Testis (tissue), 3 donors: ENCODE data around the gene SYT11. TPM values are rescaled to one million over a fixed set of nuclear protein-coding genes. Genes with fewer than 3 reads are reported as not detected.
"Not testable (repeated sequence)": the region's sequence is repeated elsewhere in the genome, so short reads cannot be mapped to it uniquely, and the experiment has no call there.

Source experiments
- DNase-seq: peaks from one replicate; pipeline ENCODE4 v3.0.0-alpha.2; 2019
- H3K27ac ChIP-seq, 2 donors: fragments of 200-600 bp; sonication (generic); one replicate each; pipeline ENCODE4 v1.5.1; 2019
- H3K27me3 ChIP-seq: fragments of 200-600 bp; sonication (generic); one replicate; pipeline ENCODE4 v1.5.1; 2019
- H3K36me3 ChIP-seq: fragments of 200-600 bp; sonication (generic); one replicate; pipeline ENCODE4 v1.5.1; 2017; ENCODE audit warnings: low read depth; ENCODE audit errors: missing control alignments
- H3K4me1 ChIP-seq: fragments of 200-600 bp; sonication (generic); one replicate; pipeline ENCODE4 v1.5.1; 2019
- H3K4me3 ChIP-seq, 2 donors: fragments of 200-600 bp; sonication (generic); one replicate each; pipeline ENCODE4 v1.5.1; 2017 to 2019
- H3K9me3 ChIP-seq: fragments of 200-600 bp; sonication (generic); one replicate; pipeline ENCODE4 v1.5.1; 2017
- POLR2A ChIP-seq: fragments of 450-650 bp; IDR thresholded peaks from one replicate; pipeline ENCODE4 v1.6.1; 2017; ENCODE audit warnings: antibody characterized with exemption, mild to moderate bottlenecking, moderate library complexity
- WGBS, 2 donors: methylation state at CpG; one replicate each; pipeline ENCODE4 v1.1.5; 2018; 5-methylcytosine and 5-hydroxymethylcytosine counted together
- intact Hi-C: fragments of 100-400 bp; cut with DNase I; formaldehyde crosslinking; loops from one replicate; pipeline ENCODE4 v1.15.1; 2023; ENCODE audit warnings: low total_unique reads
- polyA plus RNA-seq: library from polyadenylated mRNA; stranded (reverse); fragments of 350-450 nt; fragmentation: Illumina TruSeq; extraction: RNeasy Lipid Tissue Mini Kit (QIAGEN cat#74804); gene quantifications from one replicate; pipeline ENCODE4 v1.2.3, GENCODE V29; 2014; ENCODE audit warnings: low read depth, low replicate concordance; ENCODE audit not compliant: insufficient read depth
- total RNA-seq, 2 donors: library from RNA; depleted of rRNA; stranded (reverse); fragments of >200 nt; gene quantifications; one replicate each; pipeline ENCODE4 v1.2.3, GENCODE V29; 2016
- TF ChIP-seq, protein P1 (sequence below), 3 experiments: fragments of 450-650 bp in 2 of 3; fragments of 200-600 bp in 1 of 3; sonication (generic) in 1 of 3; IDR thresholded peaks; one replicate each; pipeline ENCODE4 v1.5.1; 2016 to 2019; ENCODE audit warnings: antibody characterized with exemption in 3 of 3, mild to moderate bottlenecking in 2 of 3, moderate library complexity in 1 of 3

Gene SYT11
- total and polyA plus RNA-seq, 3 donors from 2014 or later, result 17.9 to 23.4 (median 19.7) TPM

DNA sequence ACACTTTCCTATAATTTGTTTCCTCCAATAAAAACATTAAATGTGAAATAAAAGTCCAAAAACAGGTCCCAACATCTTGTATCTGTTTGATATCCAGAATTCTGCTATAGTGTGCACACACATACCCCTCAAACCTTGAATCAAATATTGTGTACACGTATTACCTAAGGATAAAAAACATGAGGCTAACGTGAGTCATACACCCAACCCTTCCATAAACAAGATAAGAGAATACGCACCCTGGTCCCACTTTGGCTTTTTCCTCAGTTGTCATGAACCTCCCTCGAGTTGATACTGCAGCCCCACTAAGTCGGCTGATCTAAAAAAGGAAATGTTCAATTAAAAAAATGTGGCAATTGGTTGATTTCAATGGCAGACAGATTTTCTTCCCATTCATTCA lies 69.7 kb downstream of the SYT11 start:
- TF ChIP-seq POLR2A, result no peak
- TF ChIP-seq, protein P1, sequence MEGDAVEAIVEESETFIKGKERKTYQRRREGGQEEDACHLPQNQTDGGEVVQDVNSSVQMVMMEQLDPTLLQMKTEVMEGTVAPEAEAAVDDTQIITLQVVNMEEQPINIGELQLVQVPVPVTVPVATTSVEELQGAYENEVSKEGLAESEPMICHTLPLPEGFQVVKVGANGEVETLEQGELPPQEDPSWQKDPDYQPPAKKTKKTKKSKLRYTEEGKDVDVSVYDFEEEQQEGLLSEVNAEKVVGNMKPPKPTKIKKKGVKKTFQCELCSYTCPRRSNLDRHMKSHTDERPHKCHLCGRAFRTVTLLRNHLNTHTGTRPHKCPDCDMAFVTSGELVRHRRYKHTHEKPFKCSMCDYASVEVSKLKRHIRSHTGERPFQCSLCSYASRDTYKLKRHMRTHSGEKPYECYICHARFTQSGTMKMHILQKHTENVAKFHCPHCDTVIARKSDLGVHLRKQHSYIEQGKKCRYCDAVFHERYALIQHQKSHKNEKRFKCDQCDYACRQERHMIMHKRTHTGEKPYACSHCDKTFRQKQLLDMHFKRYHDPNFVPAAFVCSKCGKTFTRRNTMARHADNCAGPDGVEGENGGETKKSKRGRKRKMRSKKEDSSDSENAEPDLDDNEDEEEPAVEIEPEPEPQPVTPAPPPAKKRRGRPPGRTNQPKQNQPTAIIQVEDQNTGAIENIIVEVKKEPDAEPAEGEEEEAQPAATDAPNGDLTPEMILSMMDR (IDR thresholded peaks at IDR 0.05), result no peak
- no peak for DNase-seq
- no peaks in the 10 kb centered on the region for H3K27me3 ChIP-seq
- H3K36me3 ChIP-seq, result no peaks in the 10 kb centered on the region
- H3K27ac ChIP-seq, result no peak overlapping the region
- intact Hi-C loops, result no loop called here
- no peak overlapping the region for H3K4me3 ChIP-seq
- no peaks in the 10 kb centered on the region for H3K9me3 ChIP-seq
- H3K4me1 ChIP-seq, result peaks cover 35% of the 10 kb centered on the region
- WGBS, 2 donors, result 73 to 74% methylated on average over 5 of the region's 5 CpGs

DNA sequence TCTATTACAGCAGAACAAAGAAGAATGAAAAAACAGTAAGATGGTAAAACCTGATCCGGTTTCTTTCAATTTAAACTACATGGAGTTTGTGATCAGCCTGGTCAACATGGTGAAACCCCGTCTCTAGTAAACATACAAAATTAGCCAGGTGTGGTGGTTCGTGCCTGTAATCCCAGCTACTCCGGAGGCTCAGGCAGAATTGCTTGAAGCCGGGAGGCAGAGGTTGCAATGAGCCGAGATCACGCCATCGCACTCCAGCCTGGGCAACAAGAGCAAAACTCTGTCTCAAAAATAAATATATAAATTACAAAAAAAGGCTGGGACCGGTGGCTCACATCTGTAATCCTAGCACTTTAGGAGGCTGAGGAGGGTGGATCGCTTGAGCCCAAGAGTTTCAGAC lies 71.4 kb downstream of the SYT11 start:
- H3K27me3 ChIP-seq, H3K9me3 ChIP-seq, H3K27ac ChIP-seq, H3K36me3 ChIP-seq, DNase-seq, intact Hi-C loops, H3K4me3 ChIP-seq: not testable (repeated sequence)
- peaks cover 39% of the 10 kb centered on the region for H3K4me1 ChIP-seq
- WGBS, 2 donors, result 68 to 76% methylated on average over 10 of the region's 10 CpGs

DNA sequence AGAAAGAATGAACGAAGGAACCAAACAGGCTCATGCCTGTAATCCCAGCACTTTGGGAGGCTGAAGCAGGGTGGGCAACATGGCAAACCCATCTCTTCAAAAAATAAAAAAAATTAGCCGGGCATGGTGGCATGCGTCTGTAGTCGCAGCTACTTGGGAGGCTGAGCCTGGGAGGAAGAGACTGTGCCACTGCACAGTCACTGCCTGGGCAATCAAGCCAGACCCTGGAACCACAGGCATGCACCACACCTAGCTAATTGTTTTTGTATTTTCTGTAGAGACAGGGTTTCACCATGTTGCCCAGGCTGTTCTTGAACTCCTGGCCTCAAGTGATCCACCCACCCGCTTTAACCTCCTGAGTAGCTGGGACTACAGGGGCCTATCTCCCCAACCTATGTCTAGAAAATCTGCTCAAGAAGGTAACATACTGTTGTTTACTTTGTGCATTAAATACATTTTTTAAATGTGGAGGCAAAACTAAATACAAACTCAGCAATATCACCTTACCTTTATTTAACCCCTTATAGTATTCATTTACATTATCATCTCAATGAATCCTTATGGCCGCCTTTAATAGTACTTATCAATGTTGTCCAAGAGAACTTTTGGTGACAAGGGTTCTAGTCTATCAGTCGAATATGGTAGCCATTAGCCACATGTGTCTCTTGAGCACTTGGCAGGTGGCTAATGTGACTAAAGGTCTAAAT lies 72.1 kb downstream of the SYT11 start:
- no peaks in the 10 kb centered on the region for H3K27me3 ChIP-seq
- peaks cover 39% of the 10 kb centered on the region for H3K4me1 ChIP-seq
- WGBS, 2 donors, result 66 to 73% methylated on average over 7 of the region's 7 CpGs
- no peak overlapping the region for H3K27ac ChIP-seq
- no peak for DNase-seq
- intact Hi-C loops, result no loop called here
- H3K4me3 ChIP-seq, result no peak overlapping the region
- H3K9me3 ChIP-seq, result no peaks in the 10 kb centered on the region
- H3K36me3 ChIP-seq, result no peaks in the 10 kb centered on the region
- TF ChIP-seq, protein P1 (IDR thresholded peaks at IDR 0.05), result no peak
- TF ChIP-seq POLR2A, result no peak

DNA sequence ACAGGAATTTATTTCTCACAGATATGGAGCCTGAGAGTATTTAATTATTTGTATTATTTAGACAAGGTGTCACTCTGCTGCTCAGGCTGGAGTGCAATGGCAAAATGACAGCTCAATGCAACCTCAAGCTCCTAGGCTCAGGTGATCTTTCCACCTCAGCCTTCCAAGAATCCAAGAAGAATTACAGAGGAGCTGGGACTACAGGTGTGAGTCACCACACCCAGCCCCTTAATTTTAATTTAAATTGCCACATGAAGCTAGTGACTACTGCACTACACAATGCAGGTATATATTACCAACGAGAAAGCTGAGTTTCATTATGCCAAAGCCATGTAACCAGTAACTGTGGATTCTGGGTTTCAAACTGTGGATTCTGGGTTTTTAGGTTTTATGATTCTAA lies 72.7 kb downstream of the SYT11 start:
- no peak for DNase-seq
- intact Hi-C loops, result no loop called here
- Histone ChIP-seq H3K9me3 (no peaks in the 10 kb centered on the region), H3K27me3 (no peaks in the 10 kb centered on the region), H3K36me3 (no peaks in the 10 kb centered on the region), H3K27ac (no peak overlapping the region), H3K4me1 (peaks cover 39% of the 10 kb centered on the region), H3K4me3 (no peak overlapping the region)
- whole genome bisulfite sequencing, 2 donors, result 63 to 68% methylated on average over 1 of the region's 1 CpG
- no peak for TF ChIP-seq POLR2A
- TF ChIP-seq, protein P1 (IDR thresholded peaks at IDR 0.05), result no peak

DNA sequence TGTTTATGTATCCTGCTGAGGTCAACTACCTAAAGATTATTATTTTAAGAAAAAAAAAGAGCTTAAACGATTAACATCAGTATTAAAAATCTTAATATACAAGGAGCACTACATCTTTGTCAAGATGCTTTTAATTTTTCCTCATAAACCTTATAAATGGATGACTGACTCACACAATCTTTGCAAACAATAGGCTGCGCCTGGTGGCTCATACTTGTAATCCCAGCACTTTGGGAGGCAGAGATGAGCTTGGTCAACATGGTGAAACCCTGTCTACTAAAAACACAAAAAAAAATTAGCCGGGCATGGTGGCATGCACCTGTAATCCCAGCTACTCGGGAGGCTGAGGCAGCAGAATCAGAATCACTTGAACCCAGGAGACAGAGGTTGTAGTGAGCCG lies 73.1 kb downstream of the SYT11 start:
- H3K27ac ChIP-seq, result no peak overlapping the region
- no peak for TF ChIP-seq POLR2A
- TF ChIP-seq, protein P1 (IDR thresholded peaks at IDR 0.05), result no peak
- WGBS, 2 donors, result 60 to 81% methylated on average over 5 of the region's 5 CpGs
- no peaks in the 10 kb centered on the region for H3K36me3 ChIP-seq
- DNase-seq, result no peak
- intact Hi-C loops, result no loop called here
- H3K27me3 ChIP-seq, result no peaks in the 10 kb centered on the region
- peaks cover 39% of the 10 kb centered on the region for H3K4me1 ChIP-seq
- H3K9me3 ChIP-seq, result no peaks in the 10 kb centered on the region
- H3K4me3 ChIP-seq, result no peak overlapping the region
